Neural crest cell (in vitro differentiated cells): ENCODE data around the gene LAGE3. TPM values are rescaled to one million over a fixed set of nuclear protein-coding genes. Genes with fewer than 3 reads are reported as not detected.

Experiments used
- DNase-seq: peaks from one replicate; pipeline ENCODE4 v3.0.0; 2021; ENCODE audit warnings: low read depth, mixed read lengths, low spot score
- H3K27ac Mint-ChIP-seq: one replicate; pipeline ENCODE4 v1.8.0; 2021; ENCODE audit warnings: mild to moderate bottlenecking, mixed read lengths; ENCODE audit not compliant: unreplicated experiment
- H3K27me3 Mint-ChIP-seq: 2 replicates; pipeline ENCODE4 v1.8.0; 2021; ENCODE audit warnings: low read depth, mild to moderate bottlenecking, mixed read lengths
- H3K36me3 Mint-ChIP-seq: 2 replicates; pipeline ENCODE4 v1.8.0; 2021; ENCODE audit warnings: low read depth, mild to moderate bottlenecking, mixed read lengths
- H3K4me1 Mint-ChIP-seq: 2 replicates; pipeline ENCODE4 v1.8.0; 2021; ENCODE audit warnings: mixed read lengths
- H3K4me3 Mint-ChIP-seq: one replicate; pipeline ENCODE4 v1.8.0; 2021; ENCODE audit warnings: mild to moderate bottlenecking, mixed read lengths
- H3K9me3 Mint-ChIP-seq: 2 replicates; pipeline ENCODE4 v1.8.0; 2021; ENCODE audit warnings: mixed read lengths
- CTCF ChIP-seq: fragments of 200-600 bp; sonication (generic); conservative IDR thresholded peaks from 2 replicates; pipeline ENCODE4 v1.5.0; 2021; ENCODE audit warnings: antibody characterized with exemption, mild to moderate bottlenecking
- long read RNA-seq: library from polyadenylated mRNA; unstranded; transcript quantifications from one replicate; pipeline ENCODE4 v2.0.0, GENCODE V29; 2020
- total RNA-seq: library from RNA; stranded (reverse); gene quantifications from 2 replicates; pipeline ENCODE4 v1.2.1, GENCODE V29; 2021

Gene LAGE3
- total RNA-seq: 20.7 and 22.6 TPM in 2 replicates
- long read RNA-seq: 0 reads

- Mint-ChIP-seq H3K36me3 (peaks cover 10% of the 10 kb centered on the region), H3K9me3 (no peaks in the 10 kb centered on the region), H3K27ac (no peak within 1 kb of the TSS), H3K27me3 (no peaks in the 10 kb centered on the region), H3K4me1 (no peaks in the 10 kb centered on the region), H3K4me3 (peak within 1 kb of the TSS; percentile 87)
- DNase-seq: peak; percentile 91
- no peak for TF ChIP-seq CTCF
Measured at GRCh38 chrX:154478728-154479622, at the start of gene LAGE3. Gene LAGE3 (minus strand): TSS chrX:154479281. CDS start chrX:154478915, 366 bp downstream.

DNA sequence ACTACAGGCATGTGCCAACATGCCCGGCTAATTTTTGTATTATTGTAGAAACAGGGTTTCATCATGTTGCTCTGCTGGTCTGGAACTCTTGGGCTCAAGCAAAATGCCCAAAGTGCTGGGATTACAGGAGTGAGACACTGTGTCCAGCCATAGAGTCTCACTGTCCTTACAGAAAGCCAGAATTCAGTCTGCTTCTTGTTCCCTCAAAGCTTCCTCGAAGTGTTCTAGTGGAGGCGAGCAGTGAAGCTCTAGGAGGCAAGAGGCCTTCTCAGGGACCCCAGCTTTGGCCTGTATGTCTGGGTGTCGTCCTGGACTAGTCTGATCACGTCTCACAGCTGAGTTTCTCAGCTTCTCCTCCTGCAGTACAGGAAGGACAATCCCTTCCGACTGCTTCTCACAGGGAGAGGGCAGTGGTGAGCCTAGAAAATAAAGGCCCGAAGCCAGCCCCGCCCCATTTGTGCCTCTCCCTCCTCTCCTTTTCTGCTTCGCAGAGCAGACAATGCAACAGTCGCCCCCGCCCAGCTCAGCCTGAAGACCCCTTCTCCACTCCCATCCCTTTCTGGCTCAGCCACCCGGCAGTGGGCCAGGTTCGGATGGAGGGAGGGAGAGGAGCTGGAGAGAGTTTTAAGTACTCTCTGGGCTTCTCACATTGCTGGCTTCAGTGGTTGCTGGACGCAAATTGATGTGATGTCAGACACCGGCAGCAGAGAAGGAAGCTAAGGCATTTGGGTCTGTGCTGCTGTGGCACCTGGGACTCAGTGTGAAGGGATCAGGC, 48.0 kb upstream of the LAGE3 start:
- peaks cover 2% of the 10 kb centered on the region for H3K36me3 Mint-ChIP-seq
- no peaks in the 10 kb centered on the region for H3K9me3 Mint-ChIP-seq
- peak; percentile 60 for TF ChIP-seq CTCF
- peak overlapping the region; percentile 57 for H3K4me3 Mint-ChIP-seq
- peaks cover 10% of the 10 kb centered on the region for H3K4me1 Mint-ChIP-seq
- H3K27ac Mint-ChIP-seq: peak overlapping the region; percentile 86
- H3K27me3 Mint-ChIP-seq: peaks cover 3% of the 10 kb centered on the region
- peak; percentile 60 for DNase-seq

DNA sequence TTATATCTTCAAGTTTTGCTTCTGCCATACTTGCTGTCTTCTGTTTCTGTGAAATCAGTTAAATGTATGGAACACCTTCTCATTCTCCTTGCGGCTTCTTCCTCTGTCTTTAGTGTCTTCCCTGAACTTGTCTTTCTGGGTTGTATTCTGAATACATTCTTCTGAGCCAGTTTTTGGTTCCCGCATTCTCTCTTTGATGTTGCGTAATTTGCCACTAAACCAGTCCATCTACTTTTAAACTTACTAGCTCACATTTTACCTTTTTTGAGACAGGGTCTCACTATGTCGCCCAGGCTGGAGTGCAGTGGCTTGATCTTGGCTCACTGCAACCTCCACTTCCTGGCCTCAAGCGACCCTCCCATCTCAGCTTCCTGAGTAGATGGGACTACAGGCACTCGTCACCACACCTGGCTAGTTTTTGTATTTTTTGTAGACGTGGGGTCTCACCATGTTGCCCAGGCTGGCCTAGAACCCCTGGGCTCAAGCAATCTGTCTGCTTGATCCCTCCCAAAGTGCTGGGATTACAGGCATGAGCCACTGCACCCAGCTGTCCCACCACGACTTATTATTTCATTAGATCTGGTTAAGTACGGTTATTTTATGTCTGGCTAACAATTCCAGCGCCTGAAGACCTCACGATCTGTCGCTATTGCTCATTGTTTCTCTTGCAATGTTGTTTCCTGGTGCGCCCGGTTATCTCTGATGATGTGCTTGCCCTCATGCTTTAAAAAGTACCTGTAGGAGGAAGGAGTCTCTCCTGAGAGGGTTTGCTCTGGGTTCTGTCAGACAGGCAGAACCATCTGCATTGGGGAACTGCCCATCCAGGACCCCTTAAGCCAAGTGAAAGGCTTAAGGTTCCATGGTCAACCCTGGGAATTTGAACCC, 46.8 kb upstream of the LAGE3 start:
- H3K9me3 Mint-ChIP-seq: no peaks in the 10 kb centered on the region
- peaks cover 2% of the 10 kb centered on the region for H3K36me3 Mint-ChIP-seq
- no peak for TF ChIP-seq CTCF
- H3K4me3 Mint-ChIP-seq: no peak overlapping the region
- DNase-seq: no peak
- H3K27ac Mint-ChIP-seq: no peak overlapping the region
- H3K27me3 Mint-ChIP-seq: peaks cover 3% of the 10 kb centered on the region
- H3K4me1 Mint-ChIP-seq: peaks cover 10% of the 10 kb centered on the region

DNA sequence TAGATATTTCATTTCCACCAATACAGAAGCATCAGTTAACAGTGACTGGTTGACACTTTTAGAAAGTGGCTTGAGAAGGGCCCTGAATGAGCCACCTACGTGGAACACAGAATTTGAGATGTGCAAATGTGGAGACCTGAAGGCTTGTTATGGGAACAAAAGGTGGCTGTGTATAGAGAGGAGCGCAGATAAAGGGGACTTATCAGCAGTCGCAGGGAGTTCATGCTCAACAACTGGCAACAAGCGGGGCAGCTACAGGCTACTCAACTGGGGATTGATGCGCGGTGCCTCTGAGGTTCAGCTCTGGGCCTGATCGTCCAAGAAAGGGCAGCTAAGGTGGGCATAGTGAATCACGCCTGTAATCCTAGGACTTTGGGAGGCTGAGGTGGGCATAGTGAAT, 40.3 kb upstream of the LAGE3 start:
- H3K36me3 Mint-ChIP-seq: no peaks in the 10 kb centered on the region
- H3K4me1 Mint-ChIP-seq: peaks cover 23% of the 10 kb centered on the region
- H3K27me3 Mint-ChIP-seq: no peaks in the 10 kb centered on the region
- H3K9me3 Mint-ChIP-seq: no peaks in the 10 kb centered on the region
- no peak overlapping the region for H3K4me3 Mint-ChIP-seq
- no peak overlapping the region for H3K27ac Mint-ChIP-seq
- DNase-seq: no peak
- TF ChIP-seq CTCF: no peak
